ENCODE measurements around the gene TGFBR2. TPM values are rescaled to one million over a fixed set of nuclear protein-coding genes. Genes with fewer than 3 reads are reported as not detected.

Gene TGFBR2
- total RNA-seq, 3 donors from 2014 or later: 205 to 281 (median 243) TPM

DNA sequence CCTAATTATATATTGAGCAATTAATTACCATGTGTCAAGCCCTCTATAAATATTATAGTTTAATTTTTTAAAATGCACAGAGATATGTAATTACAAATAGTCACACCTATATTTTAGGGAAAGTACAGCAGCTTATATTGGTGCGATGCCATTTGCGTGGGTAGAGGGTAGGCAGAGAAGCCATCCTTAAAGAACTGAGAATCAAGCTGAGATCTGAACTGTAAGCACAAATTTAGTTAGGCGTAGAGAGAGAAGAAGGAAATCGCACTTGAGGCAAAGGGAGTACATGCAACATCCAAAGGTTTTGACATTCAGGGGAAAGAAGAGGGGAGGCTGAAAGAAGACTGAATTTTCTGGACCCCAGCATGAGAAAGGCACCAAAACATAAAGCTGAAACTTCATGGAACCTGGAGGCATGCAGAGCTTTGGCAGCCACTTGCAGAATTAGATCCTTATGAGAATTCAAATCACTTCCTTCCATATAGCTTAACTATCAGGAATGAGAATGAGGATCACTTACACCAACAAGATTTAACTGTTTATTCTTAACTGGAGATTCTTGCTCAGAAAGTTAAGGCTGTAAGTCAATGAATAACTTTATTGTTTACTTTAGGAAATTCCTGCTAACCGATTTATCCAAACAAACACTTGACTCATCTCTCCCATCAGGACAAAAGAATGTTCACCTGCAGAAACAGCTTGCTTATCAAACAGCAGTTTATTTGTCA is 114.3 kb downstream of the TGFBR2 start:
- Histone ChIP-seq H3K27ac (no peak overlapping the region), H3K9me3 (no peaks in the 10 kb centered on the region), H3K36me3 (no peaks in the 10 kb centered on the region), H3K4me1 (no peaks in the 10 kb centered on the region), H3K27me3 (no peaks in the 10 kb centered on the region), H3K4me3 (no peak overlapping the region)
- TF ChIP-seq, protein P1, sequence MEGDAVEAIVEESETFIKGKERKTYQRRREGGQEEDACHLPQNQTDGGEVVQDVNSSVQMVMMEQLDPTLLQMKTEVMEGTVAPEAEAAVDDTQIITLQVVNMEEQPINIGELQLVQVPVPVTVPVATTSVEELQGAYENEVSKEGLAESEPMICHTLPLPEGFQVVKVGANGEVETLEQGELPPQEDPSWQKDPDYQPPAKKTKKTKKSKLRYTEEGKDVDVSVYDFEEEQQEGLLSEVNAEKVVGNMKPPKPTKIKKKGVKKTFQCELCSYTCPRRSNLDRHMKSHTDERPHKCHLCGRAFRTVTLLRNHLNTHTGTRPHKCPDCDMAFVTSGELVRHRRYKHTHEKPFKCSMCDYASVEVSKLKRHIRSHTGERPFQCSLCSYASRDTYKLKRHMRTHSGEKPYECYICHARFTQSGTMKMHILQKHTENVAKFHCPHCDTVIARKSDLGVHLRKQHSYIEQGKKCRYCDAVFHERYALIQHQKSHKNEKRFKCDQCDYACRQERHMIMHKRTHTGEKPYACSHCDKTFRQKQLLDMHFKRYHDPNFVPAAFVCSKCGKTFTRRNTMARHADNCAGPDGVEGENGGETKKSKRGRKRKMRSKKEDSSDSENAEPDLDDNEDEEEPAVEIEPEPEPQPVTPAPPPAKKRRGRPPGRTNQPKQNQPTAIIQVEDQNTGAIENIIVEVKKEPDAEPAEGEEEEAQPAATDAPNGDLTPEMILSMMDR (IDR thresholded peaks at IDR 0.05): no peak
- TF ChIP-seq POLR2AphosphoS5 (IDR thresholded peaks at IDR 0.05): no peak
- TF ChIP-seq POLR2A (IDR thresholded peaks at IDR 0.05): no peak
- DNase-seq (ENCODE audit: low spot score in 2 of 2): no peak
- intact Hi-C loops (cut with DNase I; ENCODE audit: low total_unique reads): no loop called here

DNA sequence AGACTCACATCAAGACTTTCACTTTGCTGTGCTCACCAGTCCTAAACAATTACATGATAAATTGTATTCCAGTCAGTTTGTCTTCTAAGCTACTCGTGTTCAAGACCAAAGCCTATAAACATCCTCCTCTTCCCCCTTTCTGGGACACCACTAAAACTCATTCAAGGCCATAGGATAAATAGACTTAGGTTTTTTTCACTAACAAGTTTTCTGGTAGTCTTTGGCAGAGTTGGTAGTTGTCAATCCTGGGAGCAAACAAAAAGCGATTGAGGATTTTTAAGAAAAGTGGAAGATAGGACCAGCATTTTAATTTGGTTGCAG is 114.9 kb downstream of the TGFBR2 start:
- TF ChIP-seq POLR2A (IDR thresholded peaks at IDR 0.05) (no peak), POLR2AphosphoS5 (IDR thresholded peaks at IDR 0.05) (no peak)
- TF ChIP-seq, protein P1 (IDR thresholded peaks at IDR 0.05): no peak
- intact Hi-C loops (cut with DNase I; ENCODE audit: low total_unique reads): no loop called here
- Histone ChIP-seq H3K9me3 (no peaks in the 10 kb centered on the region), H3K4me3 (no peak overlapping the region), H3K4me1 (no peaks in the 10 kb centered on the region), H3K27me3 (no peaks in the 10 kb centered on the region), H3K27ac (no peak overlapping the region), H3K36me3 (no peaks in the 10 kb centered on the region)
- no peak for DNase-seq (ENCODE audit: low spot score in 2 of 2)

DNA sequence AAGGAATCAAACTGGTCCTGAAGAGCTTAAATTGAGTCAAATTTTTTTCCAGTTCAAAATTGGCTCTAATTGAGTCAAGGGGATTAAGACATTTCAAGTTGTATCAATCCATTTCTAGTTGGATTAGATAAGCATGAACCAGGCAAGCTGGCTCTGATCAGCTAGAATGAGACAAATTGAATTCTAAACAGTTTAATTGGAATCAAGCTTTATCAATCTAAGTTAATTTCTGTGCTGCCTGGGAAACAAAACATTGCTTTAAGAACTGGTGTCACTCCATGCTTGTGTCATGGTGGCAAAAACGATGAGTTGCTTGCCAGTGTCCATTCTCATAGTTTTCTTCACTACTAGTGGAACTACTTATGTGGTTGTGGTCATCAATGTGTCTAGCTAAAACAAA is 116.8 kb downstream of the TGFBR2 start:
- H3K9me3 ChIP-seq: no peaks in the 10 kb centered on the region
- no peak overlapping the region for H3K4me3 ChIP-seq
- intact Hi-C loops (cut with DNase I; ENCODE audit: low total_unique reads): no loop called here
- no peak for DNase-seq (ENCODE audit: low spot score in 2 of 2)
- H3K36me3 ChIP-seq: no peaks in the 10 kb centered on the region
- no peak for TF ChIP-seq POLR2AphosphoS5 (IDR thresholded peaks at IDR 0.05)
- TF ChIP-seq POLR2A (IDR thresholded peaks at IDR 0.05): no peak
- H3K27me3 ChIP-seq: no peaks in the 10 kb centered on the region
- H3K27ac ChIP-seq: no peak overlapping the region
- H3K4me1 ChIP-seq: no peaks in the 10 kb centered on the region

DNA sequence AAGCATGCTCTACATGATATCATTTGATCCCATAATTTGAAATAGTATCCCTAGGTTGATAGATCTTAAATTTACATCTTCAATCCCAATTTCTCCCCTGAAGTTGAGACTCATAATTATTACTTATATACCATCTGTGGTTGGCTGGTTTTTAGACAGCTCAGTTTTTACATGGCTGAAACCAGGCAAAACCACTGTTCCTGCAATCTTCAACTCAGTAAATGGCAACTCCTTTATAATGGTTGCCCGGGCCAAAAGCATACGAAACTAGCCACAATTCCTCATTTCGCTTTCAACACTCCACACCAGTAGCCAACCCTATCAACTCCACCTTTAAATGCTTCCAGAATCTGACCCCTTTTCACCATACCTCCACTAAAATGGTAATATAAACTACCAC is 118.5 kb downstream of the TGFBR2 start:
- no peak for DNase-seq (ENCODE audit: low spot score in 2 of 2)
- no peaks in the 10 kb centered on the region for H3K9me3 ChIP-seq
- intact Hi-C loops (cut with DNase I; ENCODE audit: low total_unique reads): no loop called here
- no peaks in the 10 kb centered on the region for H3K27me3 ChIP-seq
- TF ChIP-seq POLR2A (IDR thresholded peaks at IDR 0.05) (no peak), POLR2AphosphoS5 (IDR thresholded peaks at IDR 0.05) (no peak)
- TF ChIP-seq, protein P1 (IDR thresholded peaks at IDR 0.05): no peak
- no peak overlapping the region for H3K4me3 ChIP-seq
- no peaks in the 10 kb centered on the region for H3K36me3 ChIP-seq
- no peak overlapping the region for H3K27ac ChIP-seq
- no peaks in the 10 kb centered on the region for H3K4me1 ChIP-seq

DNA sequence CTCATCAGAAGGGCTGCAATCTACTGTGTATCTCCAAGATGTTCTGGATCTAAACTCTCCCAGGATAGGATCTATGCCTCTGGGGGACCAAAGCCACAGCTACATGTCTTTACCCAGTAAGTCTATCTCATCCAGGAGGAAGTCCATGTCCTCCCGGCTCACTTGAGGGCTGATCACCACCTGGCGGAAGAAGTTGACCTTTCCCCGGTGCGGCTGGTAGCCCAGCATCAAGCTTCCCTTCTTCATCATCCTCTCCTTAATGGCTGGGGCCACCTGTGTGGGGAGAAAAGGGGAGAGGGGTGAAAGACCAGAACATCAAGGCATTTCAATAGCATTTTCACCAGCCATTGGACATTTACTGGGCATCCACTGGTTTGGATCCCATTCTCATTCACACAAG is 121.7 kb downstream of the TGFBR2 start:
- TF ChIP-seq, protein P1 (IDR thresholded peaks at IDR 0.05): no peak
- TF ChIP-seq POLR2A (IDR thresholded peaks at IDR 0.05): no peak
- no peak for TF ChIP-seq POLR2AphosphoS5 (IDR thresholded peaks at IDR 0.05)
- H3K36me3 ChIP-seq: no peaks in the 10 kb centered on the region
- intact Hi-C loops (cut with DNase I; ENCODE audit: low total_unique reads): no loop called here
- no peaks in the 10 kb centered on the region for H3K9me3 ChIP-seq
- no peaks in the 10 kb centered on the region for H3K4me1 ChIP-seq
- no peak overlapping the region for H3K27ac ChIP-seq
- DNase-seq (ENCODE audit: low spot score in 2 of 2): no peak
- no peak overlapping the region for H3K4me3 ChIP-seq
- H3K27me3 ChIP-seq: no peaks in the 10 kb centered on the region
